ENCODE measurements around the gene CFAP20DC.
"Not testable (repeated sequence)": the region's sequence is repeated elsewhere in the genome, so short reads cannot be mapped to it uniquely, and the experiment has no call there.

Gene CFAP20DC

DNA sequence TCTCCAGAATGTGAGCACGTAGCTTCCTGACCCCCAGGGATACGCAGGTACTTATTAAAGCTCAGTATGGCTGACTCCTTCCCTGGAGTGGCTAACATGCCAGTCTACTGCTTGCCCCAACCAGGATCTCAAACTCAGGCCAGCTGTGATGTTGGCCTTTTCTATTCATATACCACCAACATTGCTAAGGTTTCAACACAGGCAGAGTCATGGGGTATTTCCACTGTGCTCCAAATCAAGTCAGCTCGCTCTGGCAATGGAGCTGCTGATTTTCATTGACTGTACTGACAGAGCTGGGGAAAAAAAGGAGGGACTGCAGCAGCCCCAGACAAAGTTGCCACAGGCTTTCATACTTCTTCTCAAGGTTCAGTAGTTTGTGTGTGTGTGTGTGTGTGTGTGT lies 87.0 kb downstream of the CFAP20DC start:
- no peak for DNase-seq (ENCODE audit: low spot score)

- no peak for DNase-seq (ENCODE audit: low spot score)
Measured at GRCh38 chr3:58962040-58962651, 87.7 kb downstream of the CFAP20DC start.

- DNase-seq (ENCODE audit: low spot score) = no peak
Measured at GRCh38 chr3:58955308-58955707, 94.5 kb downstream of the CFAP20DC start.

- DNase-seq (ENCODE audit: low spot score) = no peak
Measured at GRCh38 chr3:58953288-58953687, 96.5 kb downstream of the CFAP20DC start.

- DNase-seq (ENCODE audit: low spot score) = no peak
Measured at GRCh38 chr3:58952128-58952917, 97.5 kb downstream of the CFAP20DC start.

DNA sequence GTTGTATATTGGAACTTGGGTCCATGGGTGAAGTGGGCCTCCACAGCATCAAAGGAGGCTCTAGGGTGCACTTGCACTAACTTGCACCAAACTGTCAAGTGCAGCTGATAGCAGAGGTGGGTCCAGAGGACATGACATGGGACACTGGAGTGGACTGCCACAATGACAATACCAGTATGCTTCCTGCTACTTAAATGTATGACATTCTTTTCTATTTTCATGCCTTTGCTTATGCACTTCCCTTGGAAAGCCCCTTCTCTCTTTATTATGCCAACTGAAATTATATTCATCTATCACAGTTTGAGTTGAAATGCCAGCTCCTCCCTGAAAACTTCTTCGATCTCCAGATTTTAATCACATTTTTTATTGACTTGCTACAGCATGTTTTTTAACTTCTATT lies 101.8 kb downstream of the CFAP20DC start:
- DNase-seq (ENCODE audit: low spot score) = no peak

- no peak for DNase-seq (ENCODE audit: low spot score)
Measured at GRCh38 chr3:58946875-58947274, 103.0 kb downstream of the CFAP20DC start.

- no peak for DNase-seq (ENCODE audit: low spot score)
Measured at GRCh38 chr3:58938057-58938456, 111.8 kb downstream of the CFAP20DC start.

DNA sequence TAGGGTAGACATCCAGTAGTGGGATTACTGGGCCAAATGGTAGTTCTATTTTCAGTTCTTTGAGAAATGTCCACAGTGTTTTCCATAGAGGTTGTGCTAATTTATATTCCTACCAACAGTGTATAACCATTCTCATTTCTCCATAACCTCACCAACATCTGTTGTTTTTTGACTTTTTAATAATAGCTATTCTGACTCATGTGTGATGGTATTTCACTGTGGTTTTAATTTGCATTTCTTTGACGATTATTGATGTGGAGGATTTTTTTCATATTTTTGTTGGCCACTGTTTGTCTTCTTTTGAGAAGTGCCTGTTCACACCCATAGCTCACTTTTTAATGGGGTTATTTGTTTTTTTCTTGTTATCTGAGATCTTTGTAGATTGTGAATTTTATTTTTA lies 125.2 kb downstream of the CFAP20DC start:
- no peak for DNase-seq (ENCODE audit: low spot score)

DNA sequence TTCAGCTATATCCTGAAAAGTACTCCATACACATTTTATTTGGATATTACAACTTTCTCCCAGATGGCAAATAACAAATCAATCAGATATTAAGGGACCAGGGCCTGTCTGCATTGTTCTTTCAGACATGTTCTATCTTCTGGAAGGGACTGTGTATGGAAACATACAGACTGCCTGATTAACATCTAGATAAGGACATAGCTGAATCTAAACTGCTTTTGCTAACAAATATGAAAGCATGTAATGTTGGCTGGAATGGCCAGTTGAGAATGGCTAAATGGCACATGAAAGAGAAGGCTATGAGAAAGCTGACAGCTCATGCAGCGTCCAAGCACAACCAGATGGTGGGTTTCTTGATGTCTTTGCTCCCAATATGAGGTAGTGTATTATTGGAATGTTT lies 149.4 kb downstream of the CFAP20DC start:
- DNase-seq (ENCODE audit: low spot score) = no peak

- DNase-seq (ENCODE audit: low spot score) = no peak
Measured at GRCh38 chr3:58899953-58900298, 149.9 kb downstream of the CFAP20DC start.

DNA sequence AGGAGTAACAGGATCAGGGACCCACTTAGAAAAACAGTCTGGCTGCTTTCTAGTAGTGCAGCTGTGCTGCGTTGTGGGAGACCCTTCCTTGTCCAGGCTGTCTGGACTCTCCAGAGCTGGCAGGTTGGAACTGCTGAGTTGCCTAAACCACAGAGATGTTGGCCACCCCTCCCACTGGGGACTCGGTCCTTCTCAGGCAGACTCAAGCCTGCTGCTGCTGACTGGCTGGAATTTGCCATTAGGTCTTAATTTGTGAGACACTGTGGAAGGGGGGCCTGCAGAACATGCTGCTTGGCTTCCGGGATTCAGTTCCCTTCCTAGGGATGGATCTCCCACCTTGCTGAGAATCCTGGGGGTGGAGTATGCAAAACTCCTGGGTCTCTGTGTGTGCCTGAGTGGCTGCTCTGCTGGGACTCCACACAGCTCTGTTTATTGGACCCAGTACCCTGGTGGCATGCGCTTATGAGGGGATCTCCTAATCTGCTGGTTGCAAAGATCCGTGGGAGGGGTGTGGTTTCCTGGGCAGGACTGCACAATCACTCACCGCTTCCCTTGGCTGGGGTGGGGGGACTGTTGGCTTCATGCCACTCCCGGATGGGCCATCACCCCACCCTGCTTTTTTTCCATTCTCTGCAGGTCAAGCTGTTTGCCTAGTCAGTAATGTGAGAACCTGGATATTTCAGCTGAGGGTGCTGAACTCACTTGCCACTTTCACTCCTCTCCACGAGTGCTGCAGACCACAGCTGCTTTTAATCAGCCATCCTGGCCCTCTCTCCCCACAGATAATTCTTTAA lies 150.5 kb downstream of the CFAP20DC start:
- DNase-seq (ENCODE audit: low spot score) = no peak

DNA sequence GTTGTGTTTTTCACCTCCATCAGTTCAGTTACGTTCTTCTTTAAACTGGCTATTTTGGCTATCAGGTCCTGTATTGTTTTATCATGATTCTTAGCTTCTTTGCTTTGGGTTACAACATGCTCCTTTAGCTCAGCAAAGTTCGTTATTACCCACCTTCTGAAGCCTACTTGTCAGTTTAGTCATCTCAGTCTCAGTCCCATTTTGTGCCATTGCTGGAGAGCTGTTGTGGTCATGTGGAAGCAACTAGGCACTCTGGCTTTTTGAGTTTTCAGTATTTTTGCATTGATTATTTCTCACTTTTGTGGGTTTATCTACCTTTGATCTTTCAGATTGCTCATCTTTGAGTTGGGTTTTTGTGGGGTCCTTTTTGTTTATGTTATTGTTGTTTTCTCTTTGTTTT lies 151.3 kb downstream of the CFAP20DC start:
- no peak for DNase-seq (ENCODE audit: low spot score)

DNA sequence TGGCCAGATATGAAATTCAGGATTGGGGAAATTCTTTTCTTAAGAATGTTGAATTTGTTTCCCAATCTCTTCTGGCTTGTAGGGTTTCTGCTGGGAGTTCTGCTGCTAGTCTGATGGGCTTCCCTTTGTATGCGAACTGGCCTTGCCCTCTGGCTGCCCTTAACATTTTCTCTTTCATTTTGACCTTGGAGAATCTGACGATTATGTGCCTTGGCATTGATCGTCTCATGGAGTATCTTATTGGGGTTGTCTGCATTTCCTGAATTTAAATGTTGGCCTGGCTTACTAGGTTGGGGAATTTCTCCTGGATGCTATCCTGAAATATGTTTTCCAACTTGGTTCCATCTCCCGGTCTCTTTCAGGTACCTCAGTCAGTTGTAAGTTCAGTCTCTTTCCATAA lies 152.2 kb downstream of the CFAP20DC start:
- DNase-seq (ENCODE audit: low spot score) = no peak

DNA sequence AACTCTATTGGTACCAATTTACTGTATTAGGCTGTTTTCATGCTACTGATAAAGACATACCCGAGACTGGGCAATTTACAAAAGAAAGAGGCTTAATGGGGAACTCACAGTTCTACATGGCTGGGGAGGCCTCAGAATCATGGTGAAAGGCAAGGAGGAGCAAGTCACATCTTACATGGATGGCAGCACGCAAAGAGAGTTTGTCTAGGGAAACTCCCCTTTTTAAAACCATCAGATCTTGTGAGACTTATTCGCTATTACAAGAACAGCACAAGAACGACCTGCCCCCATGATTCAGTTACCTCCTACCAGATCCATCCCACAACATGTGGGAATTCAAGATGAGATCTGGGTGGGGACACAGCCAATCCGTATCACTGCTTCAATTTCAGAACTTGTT lies 154.1 kb downstream of the CFAP20DC start:
- not testable (repeated sequence) for DNase-seq (ENCODE audit: low spot score)

GRCh38 chr3:58892526-58892925 lies 157.3 kb downstream of the CFAP20DC start:
- not testable (repeated sequence) for DNase-seq (ENCODE audit: low spot score)

GRCh38 chr3:58888087-58888486 lies 161.7 kb downstream of the CFAP20DC start:
- DNase-seq (ENCODE audit: low spot score) = no peak

DNA sequence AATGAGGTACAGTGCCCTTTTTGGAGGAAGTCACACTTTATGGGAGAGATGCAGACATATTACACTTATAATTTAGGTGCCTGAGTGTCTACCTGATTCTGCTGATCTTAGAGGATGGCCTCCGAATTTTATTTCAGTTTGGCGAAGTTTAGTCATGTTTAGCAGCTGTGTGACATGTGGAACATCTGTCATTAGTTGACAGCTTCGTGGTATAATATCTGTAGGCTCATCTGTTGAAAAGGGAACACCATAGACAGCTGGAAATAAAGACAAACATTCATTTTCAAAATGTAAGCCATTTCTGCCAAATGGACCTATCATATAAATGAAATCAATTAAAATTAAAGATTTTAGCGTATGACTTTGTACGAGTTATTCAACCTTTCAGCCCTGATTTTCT lies 165.4 kb downstream of the CFAP20DC start:
- DNase-seq (ENCODE audit: low spot score) = no peak

DNA sequence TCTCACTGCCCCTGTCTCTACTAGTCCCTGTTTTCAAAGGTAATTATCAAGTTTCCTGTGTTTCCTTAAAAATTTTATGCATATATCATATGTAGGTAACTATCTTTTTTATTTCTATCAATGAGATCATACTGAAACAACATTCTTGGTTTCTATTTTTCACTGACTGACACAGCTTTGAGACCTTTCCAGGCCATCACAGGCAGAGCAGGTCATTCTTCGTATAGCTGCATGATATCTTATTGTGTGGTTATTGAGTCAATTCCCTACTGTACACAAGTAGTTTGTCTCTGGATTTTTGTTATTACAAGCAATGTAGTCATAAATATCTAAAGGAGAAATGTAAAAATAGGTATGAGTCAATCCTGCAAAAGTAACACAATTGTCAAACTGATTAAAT lies 169.6 kb downstream of the CFAP20DC start:
- DNase-seq (ENCODE audit: low spot score) = no peak

DNA sequence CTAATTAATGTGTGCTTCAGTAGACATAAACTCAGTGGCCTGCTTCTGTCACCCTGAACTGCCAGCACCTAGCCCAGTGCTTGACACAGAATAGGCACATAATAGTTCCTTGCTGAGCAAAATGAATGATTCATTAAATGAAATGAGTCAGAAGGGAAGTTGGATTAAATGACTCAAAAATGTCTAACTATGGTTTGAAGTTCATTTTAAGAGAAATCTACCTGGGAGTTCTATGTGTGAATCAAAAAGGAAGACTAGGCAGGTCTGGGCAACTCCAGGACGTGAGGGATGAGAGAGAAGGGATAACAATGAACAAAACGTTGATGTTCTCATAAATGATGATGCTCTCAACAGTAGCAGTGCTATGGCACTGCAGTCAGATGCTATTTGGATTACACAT lies 175.0 kb downstream of the CFAP20DC start:
- no peak for DNase-seq (ENCODE audit: low spot score)

DNA sequence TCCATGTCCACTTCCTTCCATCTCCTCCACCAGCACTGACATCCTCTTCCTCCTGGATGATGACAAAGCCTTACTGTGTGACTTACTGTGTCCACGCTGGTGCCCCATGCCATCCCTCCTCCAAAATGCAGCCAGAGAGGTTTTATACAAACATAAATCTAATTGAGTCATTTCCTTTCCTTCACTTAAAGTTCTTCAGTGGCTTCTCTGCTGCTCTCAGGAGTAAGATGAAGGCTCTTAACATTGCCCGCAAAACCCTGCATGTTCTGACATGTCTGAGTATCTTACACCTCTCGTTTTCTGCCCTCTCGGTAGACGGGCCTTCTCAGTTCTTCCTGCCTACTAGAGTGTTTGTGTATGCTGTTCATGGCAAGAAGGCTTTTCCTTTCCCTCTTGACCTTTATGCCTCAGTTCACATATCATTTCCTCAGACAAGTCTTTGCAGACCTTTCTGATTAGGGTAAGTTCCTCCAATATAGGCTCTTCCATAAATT lies 175.5 kb downstream of the CFAP20DC start:
- DNase-seq (ENCODE audit: low spot score) = no peak

- DNase-seq (ENCODE audit: low spot score) = no peak
Measured at GRCh38 chr3:58868097-58868779, 181.6 kb downstream of the CFAP20DC start.
